ENCODE measurements around the gene INPP5A. TPM values are rescaled to one million over a fixed set of nuclear protein-coding genes. Genes with fewer than 3 reads are reported as not detected.

Gene INPP5A
- total and polyA plus RNA-seq, 5 donors from 2014 or later, result 0.66 to 21.3 (median 1.0) TPM

DNA sequence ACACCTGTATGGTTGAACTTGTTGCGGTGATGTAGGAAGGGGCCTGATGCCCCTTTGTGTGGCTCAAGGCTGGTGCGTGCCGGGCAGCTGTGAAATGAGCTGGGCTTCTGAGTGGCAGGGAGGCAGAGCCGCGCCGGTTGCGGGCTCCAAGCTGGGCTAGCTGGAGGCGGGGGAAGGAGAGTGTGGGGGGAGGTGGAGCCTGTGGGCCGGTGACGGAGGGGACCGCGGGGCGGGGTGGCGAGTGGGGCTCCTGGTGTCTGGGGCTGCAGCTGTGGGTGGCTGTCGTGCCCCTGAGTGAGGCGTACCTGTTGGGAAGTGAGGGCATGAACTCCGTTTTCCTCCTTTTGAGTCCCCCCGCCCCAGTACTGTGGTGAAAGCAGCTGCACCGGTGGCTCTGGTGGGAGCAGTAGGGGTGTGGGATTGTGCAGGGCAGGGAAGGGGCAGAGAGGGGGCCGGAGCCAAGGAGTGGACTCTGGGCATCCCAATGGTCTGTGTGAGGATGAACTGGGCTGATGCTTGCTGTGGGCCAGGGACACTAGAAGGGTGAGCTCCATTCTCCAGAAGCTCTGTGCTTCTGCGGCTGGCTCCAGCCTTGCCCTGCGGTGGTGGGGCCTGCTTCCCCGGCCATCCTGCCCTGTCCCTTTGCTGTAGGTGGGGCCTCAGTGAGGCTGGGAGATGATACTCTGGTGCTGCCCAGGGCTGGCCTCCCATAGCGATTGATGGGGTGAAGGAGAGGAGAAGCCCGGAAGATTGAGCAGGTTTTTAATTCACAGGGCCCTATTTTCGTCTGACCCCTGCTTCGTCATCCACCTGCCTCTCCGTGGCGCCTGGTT lies 41.7 kb downstream of the INPP5A start:
- Histone ChIP-seq H3K27ac (ENCODE audit: insufficient read depth, low read length, poor library complexity, severe bottlenecking) (no peak overlapping the region), H3K27me3 (ENCODE audit: control insufficient read depth, insufficient read depth, low read length) (no peaks in the 10 kb centered on the region), H3K4me1 (ENCODE audit: control insufficient read depth, insufficient read depth, low read length, poor library complexity, severe bottlenecking) (peaks cover 3% of the 10 kb centered on the region), H3K36me3 (ENCODE audit: control insufficient read depth, insufficient read depth, low read length) (no peaks in the 10 kb centered on the region), H3K9me3 (ENCODE audit: control insufficient read depth in 2 of 2, low read length in 2 of 2) (no peaks in the 10 kb centered on the region), H3K4me3 (ENCODE audit: low read depth, low read length) (no peak overlapping the region)
- H3K4me1 Mint-ChIP-seq, result peaks cover 0 to 79% (median 30%) of the 10 kb centered on the region in 4 donors
- H3K36me3 Mint-ChIP-seq, result peaks cover 15% of the 10 kb centered on the region
- no peak for DNase-seq
- peak overlapping the region in 1 of 4 donors; percentile 41 for H3K4me3 Mint-ChIP-seq
- no peak overlapping the region for H3K27ac Mint-ChIP-seq
- no peaks in the 10 kb centered on the region for H3K27me3 Mint-ChIP-seq
- no peaks in the 10 kb centered on the region for H3K9me3 Mint-ChIP-seq
- ATAC-seq (ENCODE audit: low read depth in 2 of 2), result no peak

DNA sequence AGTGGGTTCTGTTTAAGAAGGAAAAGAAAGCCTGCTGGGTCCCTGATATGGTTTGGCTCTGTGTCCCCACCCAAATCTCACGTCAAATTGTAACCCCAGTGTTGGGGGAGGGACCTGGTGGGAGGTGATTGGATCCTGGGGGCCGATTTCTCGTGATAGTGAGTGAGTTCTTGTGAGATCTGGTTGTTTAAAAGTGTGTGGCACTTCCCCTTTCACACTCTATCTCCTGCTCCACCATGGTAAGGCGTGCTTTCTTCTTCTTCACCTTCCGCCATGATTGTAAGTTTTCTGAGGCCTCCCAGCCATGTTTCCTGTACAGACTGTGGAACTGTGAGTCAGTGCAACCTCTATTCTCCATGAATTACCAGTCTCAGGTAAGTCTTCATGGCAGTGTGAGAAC lies 42.6 kb downstream of the INPP5A start:
- peak overlapping the region in 2 of 3 donors; percentile 27 to 47 for H3K27ac Mint-ChIP-seq

DNA sequence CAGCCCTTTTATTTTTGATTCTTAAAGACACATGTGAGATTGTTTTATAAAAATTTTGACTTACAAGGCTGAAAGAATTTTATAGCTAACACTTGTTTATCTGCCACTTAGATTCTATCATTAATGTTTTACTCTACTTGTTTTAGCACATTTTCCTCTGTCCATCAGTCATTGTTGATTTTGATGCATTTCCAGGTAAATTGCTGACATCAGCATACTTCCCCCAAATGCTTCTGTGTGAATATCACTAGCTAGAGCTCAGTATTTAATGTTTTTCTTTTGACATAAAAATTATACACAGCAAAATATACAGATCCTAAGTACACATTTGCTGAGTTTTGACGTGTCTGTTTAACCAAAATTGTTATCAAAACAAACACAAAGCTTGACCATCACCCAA lies 43.0 kb downstream of the INPP5A start:
- H3K36me3 Mint-ChIP-seq, result peaks cover 15% of the 10 kb centered on the region
- no peaks in the 10 kb centered on the region for H3K36me3 ChIP-seq (ENCODE audit: control insufficient read depth, insufficient read depth, low read length)

More for the DNA sequence above, 42.6 kb downstream of the INPP5A start:
- H3K36me3 ChIP-seq (ENCODE audit: control insufficient read depth, insufficient read depth, low read length), result no peaks in the 10 kb centered on the region
- H3K27me3 ChIP-seq (ENCODE audit: control insufficient read depth, insufficient read depth, low read length), result no peaks in the 10 kb centered on the region
- no peak overlapping the region for H3K4me3 Mint-ChIP-seq
- H3K27ac ChIP-seq (ENCODE audit: insufficient read depth, low read length, poor library complexity, severe bottlenecking), result no peak overlapping the region
- no peaks in the 10 kb centered on the region for H3K9me3 ChIP-seq (ENCODE audit: control insufficient read depth in 2 of 2, low read length in 2 of 2)
- H3K27me3 Mint-ChIP-seq, result no peaks in the 10 kb centered on the region
- H3K4me1 ChIP-seq (ENCODE audit: control insufficient read depth, insufficient read depth, low read length, poor library complexity, severe bottlenecking), result peaks cover 3% of the 10 kb centered on the region
- no peak overlapping the region for H3K4me3 ChIP-seq (ENCODE audit: low read depth, low read length)
- ATAC-seq (ENCODE audit: low read depth in 2 of 2) (no peak), DNase-seq (no peak)
- H3K36me3 Mint-ChIP-seq, result peaks cover 15% of the 10 kb centered on the region
- peaks cover 0 to 73% (median 30%) of the 10 kb centered on the region in 4 donors for H3K4me1 Mint-ChIP-seq
- H3K9me3 Mint-ChIP-seq, result no peaks in the 10 kb centered on the region

DNA sequence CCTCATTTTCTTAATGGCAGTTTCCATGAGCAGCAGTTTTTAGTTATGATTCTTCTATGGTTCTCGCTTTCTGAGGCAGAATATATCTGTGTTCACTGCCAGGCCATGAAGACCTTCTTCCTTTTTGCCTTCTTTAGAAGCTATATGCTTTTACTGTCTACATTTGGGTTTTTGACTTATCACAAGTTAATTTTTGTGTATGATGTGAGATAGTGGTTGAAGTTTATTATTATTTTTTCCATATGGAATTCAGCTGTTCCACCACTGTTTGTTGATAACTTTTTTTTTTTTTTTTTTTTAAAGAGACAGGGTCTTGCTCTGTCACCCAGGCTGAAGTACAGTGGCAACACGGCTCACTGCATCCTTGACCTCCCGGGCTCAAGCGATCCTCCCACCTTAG lies 44.5 kb downstream of the INPP5A start:
- Mint-ChIP-seq H3K4me3 (peak overlapping the region in 1 of 4 donors; percentile 17), H3K9me3 (no peaks in the 10 kb centered on the region), H3K4me1 (peaks cover 0 to 68% (median 29%) of the 10 kb centered on the region in 4 donors), H3K27me3 (no peaks in the 10 kb centered on the region), H3K27ac (peak overlapping the region in 1 of 3 donors; percentile 36), H3K36me3 (peaks cover 15% of the 10 kb centered on the region)
- Histone ChIP-seq H3K4me3 (ENCODE audit: low read depth, low read length) (no peak overlapping the region), H3K27me3 (ENCODE audit: control insufficient read depth, insufficient read depth, low read length) (no peaks in the 10 kb centered on the region), H3K9me3 (ENCODE audit: control insufficient read depth in 2 of 2, low read length in 2 of 2) (no peaks in the 10 kb centered on the region), H3K4me1 (ENCODE audit: control insufficient read depth, insufficient read depth, low read length, poor library complexity, severe bottlenecking) (no peaks in the 10 kb centered on the region), H3K36me3 (ENCODE audit: control insufficient read depth, insufficient read depth, low read length) (no peaks in the 10 kb centered on the region), H3K27ac (ENCODE audit: insufficient read depth, low read length, poor library complexity, severe bottlenecking) (no peak overlapping the region)
- ATAC-seq (ENCODE audit: low read depth in 2 of 2), result no peak
- DNase-seq, result no peak

More for the DNA sequence above, 43.0 kb downstream of the INPP5A start:
- Histone ChIP-seq H3K4me1 (ENCODE audit: control insufficient read depth, insufficient read depth, low read length, poor library complexity, severe bottlenecking) (peaks cover 3% of the 10 kb centered on the region), H3K27ac (ENCODE audit: insufficient read depth, low read length, poor library complexity, severe bottlenecking) (no peak overlapping the region), H3K27me3 (ENCODE audit: control insufficient read depth, insufficient read depth, low read length) (no peaks in the 10 kb centered on the region), H3K4me3 (ENCODE audit: low read depth, low read length) (no peak overlapping the region), H3K9me3 (ENCODE audit: control insufficient read depth in 2 of 2, low read length in 2 of 2) (no peaks in the 10 kb centered on the region)
- H3K4me1 Mint-ChIP-seq, result peaks cover 0 to 70% (median 27%) of the 10 kb centered on the region in 4 donors
- no peaks in the 10 kb centered on the region for H3K27me3 Mint-ChIP-seq
- no peak for ATAC-seq (ENCODE audit: low read depth in 2 of 2)
- no peak for DNase-seq
- H3K4me3 Mint-ChIP-seq, result no peak overlapping the region
- no peaks in the 10 kb centered on the region for H3K9me3 Mint-ChIP-seq
- H3K27ac Mint-ChIP-seq, result peak overlapping the region in 2 of 3 donors; percentile 47 to 56

DNA sequence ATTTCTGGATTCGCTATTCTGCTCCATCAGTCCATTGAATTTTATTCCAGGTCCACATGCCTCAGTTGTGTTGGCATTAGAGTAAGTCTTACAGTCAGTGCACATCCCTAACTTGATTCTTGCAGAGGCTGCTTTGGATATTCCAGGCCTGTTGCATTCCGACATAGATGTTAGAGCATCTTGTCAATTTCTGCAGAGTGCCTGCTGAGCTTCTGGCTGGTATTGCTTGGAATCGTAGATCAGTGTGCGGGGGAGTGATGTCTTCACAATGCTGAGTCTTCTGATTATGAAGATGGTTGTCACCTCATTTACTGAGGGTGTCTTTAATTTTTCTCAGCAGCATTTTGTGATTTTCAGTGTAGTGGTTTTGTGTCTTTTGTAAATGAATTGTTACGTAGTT lies 45.2 kb downstream of the INPP5A start:
- Histone ChIP-seq H3K27me3 (ENCODE audit: control insufficient read depth, insufficient read depth, low read length) (no peaks in the 10 kb centered on the region), H3K9me3 (ENCODE audit: control insufficient read depth in 2 of 2, low read length in 2 of 2) (no peaks in the 10 kb centered on the region), H3K4me3 (ENCODE audit: low read depth, low read length) (no peak overlapping the region), H3K27ac (ENCODE audit: insufficient read depth, low read length, poor library complexity, severe bottlenecking) (no peak overlapping the region), H3K4me1 (ENCODE audit: control insufficient read depth, insufficient read depth, low read length, poor library complexity, severe bottlenecking) (no peaks in the 10 kb centered on the region), H3K36me3 (ENCODE audit: control insufficient read depth, insufficient read depth, low read length) (no peaks in the 10 kb centered on the region)
- Mint-ChIP-seq H3K9me3 (no peaks in the 10 kb centered on the region), H3K4me3 (peak overlapping the region in 1 of 4 donors; percentile 28), H3K4me1 (peaks cover 0 to 66% (median 31%) of the 10 kb centered on the region in 4 donors), H3K27ac (no peak overlapping the region), H3K27me3 (no peaks in the 10 kb centered on the region), H3K36me3 (peaks cover 15% of the 10 kb centered on the region)
- no peak for ATAC-seq (ENCODE audit: low read depth in 2 of 2)
- no peak for DNase-seq

DNA sequence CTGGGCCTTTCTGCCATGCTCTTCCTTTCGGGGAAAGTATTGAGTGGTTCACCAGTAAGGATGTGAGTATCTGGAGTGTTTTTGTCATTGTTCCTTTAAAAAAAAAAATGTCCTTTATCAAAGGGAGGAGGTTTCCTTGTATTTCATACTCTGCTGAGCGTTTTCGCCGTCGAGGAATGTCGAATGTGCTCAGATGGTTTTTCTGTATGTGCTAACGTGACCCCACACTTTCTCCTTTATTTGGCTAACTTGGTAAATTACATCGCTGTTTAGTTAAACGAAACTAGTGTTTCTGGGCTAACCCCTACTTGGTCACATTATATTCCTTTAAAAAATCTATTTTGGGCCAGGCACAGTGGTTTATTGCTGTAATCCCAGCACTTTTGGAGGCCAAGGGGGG lies 45.9 kb downstream of the INPP5A start:
- no peaks in the 10 kb centered on the region for H3K27me3 ChIP-seq (ENCODE audit: control insufficient read depth, insufficient read depth, low read length)
- H3K4me1 ChIP-seq (ENCODE audit: control insufficient read depth, insufficient read depth, low read length, poor library complexity, severe bottlenecking), result peaks cover 3% of the 10 kb centered on the region
- Mint-ChIP-seq H3K36me3 (peaks cover 18% of the 10 kb centered on the region), H3K9me3 (no peaks in the 10 kb centered on the region), H3K4me1 (peaks cover 0 to 66% (median 31%) of the 10 kb centered on the region in 4 donors), H3K27me3 (no peaks in the 10 kb centered on the region), H3K4me3 (no peak overlapping the region), H3K27ac (no peak overlapping the region)
- DNase-seq (no peak), ATAC-seq (ENCODE audit: low read depth in 2 of 2) (no peak)
- H3K9me3 ChIP-seq (ENCODE audit: control insufficient read depth in 2 of 2, low read length in 2 of 2), result no peaks in the 10 kb centered on the region
- H3K27ac ChIP-seq (ENCODE audit: insufficient read depth, low read length, poor library complexity, severe bottlenecking), result no peak overlapping the region
- H3K4me3 ChIP-seq (ENCODE audit: low read depth, low read length), result no peak overlapping the region
- H3K36me3 ChIP-seq (ENCODE audit: control insufficient read depth, insufficient read depth, low read length), result no peaks in the 10 kb centered on the region

DNA sequence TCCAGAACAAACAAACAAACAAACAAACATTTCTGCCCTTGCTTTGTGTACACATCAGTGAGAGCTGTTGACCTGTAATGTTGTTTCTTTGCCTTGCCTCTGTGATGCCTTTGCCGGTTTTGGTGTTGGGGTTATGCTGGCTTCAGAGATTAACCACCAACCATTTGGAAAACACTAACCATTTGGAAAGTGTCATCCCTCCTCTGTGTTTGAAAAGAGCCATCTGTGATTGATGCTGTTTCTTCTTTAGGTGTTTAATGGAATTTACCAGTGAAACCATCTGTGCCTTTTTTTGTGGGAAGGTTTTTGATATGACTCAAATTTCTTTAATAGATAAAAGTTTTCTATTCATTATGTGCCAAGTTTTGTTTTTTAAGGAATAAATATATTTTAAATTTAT lies 46.5 kb downstream of the INPP5A start:
- H3K36me3 Mint-ChIP-seq, result peaks cover 18% of the 10 kb centered on the region
- no peaks in the 10 kb centered on the region for H3K9me3 Mint-ChIP-seq
- peaks cover 0 to 66% (median 31%) of the 10 kb centered on the region in 4 donors for H3K4me1 Mint-ChIP-seq
- no peak overlapping the region for H3K27ac Mint-ChIP-seq
- Histone ChIP-seq H3K4me1 (ENCODE audit: control insufficient read depth, insufficient read depth, low read length, poor library complexity, severe bottlenecking) (peaks cover 3% of the 10 kb centered on the region), H3K36me3 (ENCODE audit: control insufficient read depth, insufficient read depth, low read length) (no peaks in the 10 kb centered on the region), H3K4me3 (ENCODE audit: low read depth, low read length) (no peak overlapping the region), H3K27ac (ENCODE audit: insufficient read depth, low read length, poor library complexity, severe bottlenecking) (no peak overlapping the region), H3K9me3 (ENCODE audit: control insufficient read depth in 2 of 2, low read length in 2 of 2) (no peaks in the 10 kb centered on the region), H3K27me3 (ENCODE audit: control insufficient read depth, insufficient read depth, low read length) (no peaks in the 10 kb centered on the region)
- no peaks in the 10 kb centered on the region for H3K27me3 Mint-ChIP-seq
- H3K4me3 Mint-ChIP-seq, result no peak overlapping the region
- ATAC-seq (ENCODE audit: low read depth in 2 of 2), result no peak
- no peak for DNase-seq

Data from CD4-positive, CD25-positive, alpha-beta regulatory T cell (primary cell).